Activated CD4-positive, alpha-beta memory T cell treated with anti-CD3 and anti-CD28 coated beads, Interleukin-2, amount 10 ng/mL, durations not matched to agents 7 days and 5 days (primary cell): ENCODE results near the gene SYCP2. TPM values are rescaled to one million over a fixed set of nuclear protein-coding genes. Genes with fewer than 3 reads are reported as not detected.
"Not testable (repeated sequence)": the region's sequence is repeated elsewhere in the genome, so short reads cannot be mapped to it uniquely, and the experiment has no call there.

ENCODE experiments used
- CTCF ChIA-PET: fragments of 350-600 bp; sonication (Branson Sonifier 250); formaldehyde crosslinking; loops from one replicate; lab custom pipeline; 2021; ENCODE audit warnings: antibody characterized with exemption, inconsistent platforms; lab: Charles Lee
- POLR2A ChIA-PET: fragments of 350-600 bp; sonication (Branson Sonifier 250); formaldehyde crosslinking; loops from one replicate; lab custom pipeline; 2021; ENCODE audit warnings: antibody characterized with exemption; lab: Charles Lee
- DNase-seq: peaks from one replicate; pipeline ENCODE4 v3.0.0-alpha.2; 2020
- H3K27ac Mint-ChIP-seq: one replicate; pipeline ENCODE4 v1.8.0; 2021; ENCODE audit warnings: mild to moderate bottlenecking, mixed read lengths
- H3K27me3 Mint-ChIP-seq: one replicate; pipeline ENCODE4 v1.8.0; 2021; ENCODE audit warnings: mixed read lengths
- H3K36me3 Mint-ChIP-seq: one replicate; pipeline ENCODE4 v1.8.0; 2021; ENCODE audit warnings: low read depth, mixed read lengths
- H3K4me1 Mint-ChIP-seq: one replicate; pipeline ENCODE4 v1.8.0; 2021; ENCODE audit warnings: mixed read lengths
- H3K4me3 Mint-ChIP-seq: one replicate; pipeline ENCODE4 v1.8.0; 2021; ENCODE audit warnings: mild to moderate bottlenecking, mixed read lengths
- H3K9me3 Mint-ChIP-seq: one replicate; pipeline ENCODE4 v1.8.0; 2021; ENCODE audit warnings: mixed read lengths
- total RNA-seq, 2 experiments: library from RNA; stranded (reverse); gene quantifications; one replicate each; pipeline ENCODE4 v1.2.3, GENCODE V29; 2021

The SYCP2 gene
- total RNA-seq, 2 experiments from 2014 or later = 5.4 to 7.9 TPM

DNA sequence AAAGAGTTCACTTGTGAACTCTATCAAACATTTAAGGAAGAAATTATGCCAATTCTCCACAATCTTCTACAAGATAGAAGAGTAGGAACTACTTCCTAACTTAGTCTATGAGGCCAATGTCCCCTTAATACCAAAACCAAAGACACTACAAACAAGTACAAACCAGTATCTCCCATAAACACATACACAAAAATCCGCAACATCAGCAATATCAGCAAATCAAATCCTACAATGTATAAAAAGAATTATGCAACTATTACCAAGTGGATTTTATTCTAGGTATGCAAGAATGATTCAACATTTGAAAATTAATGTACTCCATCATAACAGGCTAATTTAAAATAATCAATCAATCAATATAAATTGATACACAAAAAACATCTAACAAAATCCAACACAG lies 45.4 kb downstream of the SYCP2 start:
- H3K9me3 Mint-ChIP-seq = no peaks in the 10 kb centered on the region
- CTCF ChIA-PET = no interaction called here
- POLR2A ChIA-PET = no interaction called here
- H3K4me3 Mint-ChIP-seq = no peak overlapping the region
- H3K4me1 Mint-ChIP-seq = no peaks in the 10 kb centered on the region
- H3K36me3 Mint-ChIP-seq = no peaks in the 10 kb centered on the region
- H3K27me3 Mint-ChIP-seq = no peaks in the 10 kb centered on the region
- H3K27ac Mint-ChIP-seq = no peak overlapping the region
- DNase-seq = no peak

DNA sequence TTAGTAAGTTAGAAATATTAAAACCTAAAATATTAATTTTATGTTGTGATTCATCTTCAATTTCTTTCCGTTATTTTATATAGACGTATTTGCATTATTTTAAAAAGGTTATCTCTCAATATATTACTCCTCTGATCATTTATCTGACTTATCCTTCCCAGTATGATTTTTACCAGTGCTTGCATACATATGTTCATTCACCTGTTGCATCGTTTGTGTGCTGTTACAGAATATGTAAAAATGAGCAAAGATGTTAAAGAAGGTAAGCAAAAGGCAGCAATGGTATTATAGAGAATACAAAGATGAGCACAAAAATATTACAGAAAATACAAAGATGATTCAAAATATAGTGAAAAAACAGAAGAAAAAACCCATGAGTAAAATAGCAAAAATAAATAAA lies 48.9 kb downstream of the SYCP2 start:
- no peak for DNase-seq
- Mint-ChIP-seq H3K36me3 (no peaks in the 10 kb centered on the region), H3K27me3 (no peaks in the 10 kb centered on the region), H3K27ac (no peak overlapping the region), H3K9me3 (no peaks in the 10 kb centered on the region), H3K4me1 (no peaks in the 10 kb centered on the region), H3K4me3 (no peak overlapping the region)
- POLR2A ChIA-PET = no interaction called here
- CTCF ChIA-PET = no interaction called here

DNA sequence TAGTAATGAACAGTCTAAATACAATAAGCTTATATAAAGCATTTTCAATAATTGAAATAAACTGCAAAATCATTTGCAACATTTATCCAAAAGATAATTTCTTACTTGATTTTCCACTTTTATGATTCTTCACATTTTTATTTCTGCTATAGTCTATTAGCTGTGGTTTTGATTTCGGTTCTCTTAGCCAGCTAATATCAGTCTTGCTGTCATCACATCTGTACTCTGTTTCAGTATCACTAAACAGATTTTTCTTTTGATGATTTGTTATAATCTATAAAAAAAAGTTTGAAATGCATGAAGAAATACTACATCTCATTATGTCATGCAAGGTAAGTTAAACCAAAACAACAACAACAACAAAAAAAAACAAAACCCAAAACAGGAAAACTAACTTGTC lies 53.2 kb downstream of the SYCP2 start:
- ChIA-PET POLR2A (no interaction called here), CTCF (interaction anchor here (1.4 kb wide), 1 partner anchor 54 kb away, joined by 3 read pairs; the partner anchor contains the start of gene SYCP2)
- Mint-ChIP-seq H3K27me3 (no peaks in the 10 kb centered on the region), H3K9me3 (no peaks in the 10 kb centered on the region), H3K4me3 (no peak overlapping the region), H3K36me3 (no peaks in the 10 kb centered on the region), H3K4me1 (no peaks in the 10 kb centered on the region), H3K27ac (no peak overlapping the region)
- DNase-seq = no peak

DNA sequence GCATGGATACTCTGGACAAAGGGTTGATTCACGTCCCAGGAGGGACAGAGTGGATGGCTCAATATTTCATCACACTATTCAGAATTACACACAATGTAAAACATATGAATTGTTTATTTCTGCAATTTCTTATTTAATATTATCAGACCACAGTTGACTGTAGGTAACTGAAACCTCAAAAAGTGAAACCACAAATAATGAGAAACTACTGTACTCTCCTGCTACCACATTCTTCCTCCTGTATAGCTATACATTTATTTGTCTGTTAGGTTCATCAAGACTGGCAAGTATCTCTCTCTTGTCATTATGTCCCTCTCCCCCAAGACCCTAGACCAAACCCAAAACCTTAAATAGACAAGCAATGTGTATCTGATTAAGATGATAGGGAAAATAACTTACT lies 60.0 kb downstream of the SYCP2 start:
- no peaks in the 10 kb centered on the region for H3K9me3 Mint-ChIP-seq
- DNase-seq = no peak
- H3K4me3 Mint-ChIP-seq = no peak overlapping the region
- H3K4me1 Mint-ChIP-seq = peaks cover 2% of the 10 kb centered on the region
- ChIA-PET POLR2A (no interaction called here), CTCF (interaction anchor here (1.2 kb wide), 1 partner anchor 66 kb away, joined by 3 read pairs; the partner anchor contains the start of genes FAM217B and PPP1R3D)
- no peaks in the 10 kb centered on the region for H3K27me3 Mint-ChIP-seq
- no peak overlapping the region for H3K27ac Mint-ChIP-seq
- H3K36me3 Mint-ChIP-seq = no peaks in the 10 kb centered on the region

GRCh38 chr20:59871096-59871495 lies 62.3 kb downstream of the SYCP2 start:
- POLR2A ChIA-PET = no interaction called here

DNA sequence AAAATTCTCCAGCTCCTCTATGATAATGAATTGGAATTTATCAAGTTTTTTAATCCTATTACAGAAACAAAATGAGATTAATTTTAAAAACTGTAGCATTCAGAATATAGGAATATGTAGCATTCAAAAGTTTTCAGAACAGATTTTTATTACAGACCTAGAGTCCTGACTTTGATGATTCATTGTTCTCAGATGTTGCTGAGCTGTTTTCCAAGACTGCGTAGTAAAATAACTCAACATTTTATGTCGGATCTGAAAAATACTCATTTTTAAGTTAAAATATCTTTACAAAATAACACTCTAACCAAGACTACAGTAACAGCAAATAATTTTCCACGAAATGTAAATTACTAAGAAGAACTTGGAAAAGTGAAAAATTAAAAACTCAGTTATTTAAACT lies 67.1 kb downstream of the SYCP2 start:
- H3K4me1 Mint-ChIP-seq = no peaks in the 10 kb centered on the region
- ChIA-PET POLR2A (no interaction called here), CTCF (no interaction called here)
- H3K4me3 Mint-ChIP-seq = no peak overlapping the region
- no peak overlapping the region for H3K27ac Mint-ChIP-seq
- DNase-seq = no peak
- no peaks in the 10 kb centered on the region for H3K36me3 Mint-ChIP-seq
- no peaks in the 10 kb centered on the region for H3K9me3 Mint-ChIP-seq
- no peaks in the 10 kb centered on the region for H3K27me3 Mint-ChIP-seq

More at GRCh38 chr20:59871096-59871495, 62.3 kb downstream of the SYCP2 start:
- Mint-ChIP-seq H3K4me1 (peaks cover 2% of the 10 kb centered on the region), H3K4me3 (no peak overlapping the region), H3K9me3 (no peaks in the 10 kb centered on the region), H3K27ac (no peak overlapping the region), H3K36me3 (no peaks in the 10 kb centered on the region), H3K27me3 (no peaks in the 10 kb centered on the region)
- no peak for DNase-seq
- CTCF ChIA-PET = no interaction called here

DNA sequence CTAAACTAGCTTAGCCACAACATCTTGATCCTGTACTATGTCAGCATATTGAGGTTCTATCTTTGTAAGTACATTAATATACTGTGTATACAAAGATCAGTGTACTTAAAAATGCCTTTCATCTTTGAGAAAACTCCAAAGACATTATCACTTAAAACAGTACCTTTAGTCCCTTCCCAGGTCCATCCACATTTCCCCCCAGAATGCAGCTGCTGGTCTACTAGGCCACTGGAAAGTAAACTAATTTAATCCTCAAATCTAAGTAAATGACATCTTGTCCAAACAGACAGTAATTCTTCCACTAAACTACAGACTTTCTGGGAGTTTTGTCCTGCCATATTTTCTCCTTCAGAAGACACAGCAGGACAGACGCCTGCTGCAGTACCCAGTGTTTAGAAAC lies 68.7 kb downstream of the SYCP2 start:
- Mint-ChIP-seq H3K27ac (no peak overlapping the region), H3K4me1 (no peaks in the 10 kb centered on the region), H3K27me3 (no peaks in the 10 kb centered on the region), H3K9me3 (no peaks in the 10 kb centered on the region), H3K4me3 (no peak overlapping the region), H3K36me3 (no peaks in the 10 kb centered on the region)
- ChIA-PET POLR2A (no interaction called here), CTCF (interaction anchor here (0.9 to 1.5 kb wide), 2 partner anchors 14 to 15 kb away, joined by 3 to 5 read pairs; no protein-coding TSS in a partner anchor)
- no peak for DNase-seq

DNA sequence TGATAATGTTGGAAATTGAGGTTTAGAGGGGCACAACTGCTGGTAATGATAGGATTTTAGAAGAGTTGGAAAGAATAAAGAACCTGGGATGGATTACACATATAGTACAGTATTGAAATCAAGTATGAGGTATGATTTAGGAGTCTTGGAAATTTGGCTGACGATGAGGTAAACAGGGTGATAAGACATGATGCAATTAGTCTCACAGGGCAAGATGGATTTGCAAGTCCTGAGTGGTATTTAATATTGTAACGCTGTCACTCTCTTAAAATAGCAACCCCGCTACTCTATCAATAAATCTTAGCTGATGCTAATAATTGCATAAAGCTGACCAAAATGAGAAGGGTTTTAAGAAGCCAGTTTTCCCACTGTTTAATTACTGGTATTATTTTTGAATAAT lies 70.4 kb downstream of the SYCP2 start:
- H3K4me3 Mint-ChIP-seq = no peak overlapping the region
- no peaks in the 10 kb centered on the region for H3K27me3 Mint-ChIP-seq
- no peaks in the 10 kb centered on the region for H3K36me3 Mint-ChIP-seq
- no peaks in the 10 kb centered on the region for H3K4me1 Mint-ChIP-seq
- CTCF ChIA-PET = no interaction called here
- no peak for DNase-seq
- no peaks in the 10 kb centered on the region for H3K9me3 Mint-ChIP-seq
- POLR2A ChIA-PET = no interaction called here
- no peak overlapping the region for H3K27ac Mint-ChIP-seq

- Mint-ChIP-seq H3K4me1 (no peaks in the 10 kb centered on the region), H3K27ac (no peak overlapping the region), H3K27me3 (no peaks in the 10 kb centered on the region), H3K4me3 (no peak overlapping the region), H3K36me3 (no peaks in the 10 kb centered on the region), H3K9me3 (no peaks in the 10 kb centered on the region)
- DNase-seq = no peak
- POLR2A ChIA-PET = no interaction called here
- CTCF ChIA-PET = no interaction called here
Observed at GRCh38 chr20:59861401-59861800, 72.0 kb downstream of the SYCP2 start.

GRCh38 chr20:59858425-59858824 lies 75.0 kb downstream of the SYCP2 start:
- H3K36me3 Mint-ChIP-seq = no peaks in the 10 kb centered on the region
- CTCF ChIA-PET = no interaction called here
- POLR2A ChIA-PET = no interaction called here
- no peaks in the 10 kb centered on the region for H3K27me3 Mint-ChIP-seq
- DNase-seq = no peak
- H3K4me3 Mint-ChIP-seq = no peak overlapping the region
- H3K27ac Mint-ChIP-seq = no peak overlapping the region
- H3K9me3 Mint-ChIP-seq = no peaks in the 10 kb centered on the region
- no peaks in the 10 kb centered on the region for H3K4me1 Mint-ChIP-seq

DNA sequence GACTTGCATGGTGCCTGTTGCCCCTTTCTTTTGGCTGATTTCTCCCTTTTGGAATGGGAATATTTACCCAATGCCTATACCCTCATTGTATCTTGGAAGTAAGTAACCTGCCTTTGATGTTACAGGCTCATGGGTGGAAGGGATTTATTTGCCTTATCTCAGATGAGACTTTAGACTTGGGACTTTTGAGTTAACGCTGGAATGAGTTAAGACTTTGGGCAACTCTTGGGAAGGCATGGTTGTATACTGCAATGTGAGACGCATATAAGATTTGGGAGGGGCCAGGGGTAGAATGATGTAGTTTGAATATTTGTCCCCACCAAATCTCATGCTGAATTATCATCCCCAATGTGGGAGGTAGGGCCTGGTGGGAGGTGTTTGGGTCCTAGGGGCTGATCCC lies 75.5 kb downstream of the SYCP2 start:
- H3K27me3 Mint-ChIP-seq = no peaks in the 10 kb centered on the region
- no peaks in the 10 kb centered on the region for H3K4me1 Mint-ChIP-seq
- DNase-seq = no peak
- no peaks in the 10 kb centered on the region for H3K36me3 Mint-ChIP-seq
- ChIA-PET POLR2A (no interaction called here), CTCF (no interaction called here)
- no peak overlapping the region for H3K27ac Mint-ChIP-seq
- H3K4me3 Mint-ChIP-seq = no peak overlapping the region
- no peaks in the 10 kb centered on the region for H3K9me3 Mint-ChIP-seq

GRCh38 chr20:59856941-59857340 lies 76.5 kb downstream of the SYCP2 start:
- H3K4me1 Mint-ChIP-seq, H3K9me3 Mint-ChIP-seq, H3K4me3 Mint-ChIP-seq, H3K36me3 Mint-ChIP-seq, POLR2A ChIA-PET, H3K27me3 Mint-ChIP-seq, CTCF ChIA-PET, H3K27ac Mint-ChIP-seq, DNase-seq: not testable (repeated sequence)

GRCh38 chr20:59856526-59856925 lies 76.9 kb downstream of the SYCP2 start:
- H3K27ac Mint-ChIP-seq, H3K4me1 Mint-ChIP-seq, CTCF ChIA-PET, DNase-seq, POLR2A ChIA-PET, H3K36me3 Mint-ChIP-seq, H3K27me3 Mint-ChIP-seq, H3K4me3 Mint-ChIP-seq, H3K9me3 Mint-ChIP-seq: not testable (repeated sequence)

- ChIA-PET POLR2A (no interaction called here), CTCF (interaction anchor here (0.8 to 1.7 kb wide), 7 partner anchors 11 to 279 kb away, joined by 3 to 5 read pairs (median 4); no protein-coding TSS in a partner anchor)
- Mint-ChIP-seq H3K36me3 (no peaks in the 10 kb centered on the region), H3K27ac (no peak overlapping the region), H3K27me3 (no peaks in the 10 kb centered on the region), H3K9me3 (no peaks in the 10 kb centered on the region), H3K4me3 (no peak overlapping the region), H3K4me1 (no peaks in the 10 kb centered on the region)
- DNase-seq = no peak
Observed at GRCh38 chr20:59850018-59850641, 83.3 kb downstream of the SYCP2 start.
